ENCODE results near the gene APOBEC2.

GRCh38 chr6:41055149-41055548 is 2.1 kb downstream of the APOBEC2 start:
- no peak for TF ChIP-seq USF2 (IDR thresholded peaks at IDR 0.05; ENCODE audit: low read depth, low read length)
- no peak for TF ChIP-seq CTCF (conservative IDR thresholded peaks at IDR 0.05; ENCODE audit: low read depth, low read length)
- TF ChIP-seq MAZ (IDR thresholded peaks at IDR 0.05; ENCODE audit: borderline replicate concordance, low read depth, low read length) = no peak
- no peak for TF ChIP-seq POLR2A (IDR thresholded peaks at IDR 0.05; ENCODE audit: low read depth, low read length)
- TF ChIP-seq RAD21 (IDR thresholded peaks at IDR 0.05; ENCODE audit: low read length) = no peak
- no peak for TF ChIP-seq ELK1 (IDR thresholded peaks at IDR 0.05; ENCODE audit: borderline replicate concordance, low read depth, low read length)
- no peak for TF ChIP-seq RCOR1 (IDR thresholded peaks at IDR 0.05; ENCODE audit: insufficient replicate concordance, low read length)
- TF ChIP-seq CEBPB (IDR thresholded peaks at IDR 0.05; ENCODE audit: low read depth, low read length) = no peak
- TF ChIP-seq FOS (IDR thresholded peaks at IDR 0.05; ENCODE audit: low read depth, low read length) = no peak
- no peak for TF ChIP-seq SMC3 (IDR thresholded peaks at IDR 0.05; ENCODE audit: low read depth, low read length)
- no peak for TF ChIP-seq MAFK (IDR thresholded peaks at IDR 0.05; ENCODE audit: low read depth, low read length)
